ENCODE data around the gene LRP11.

- peak; percentile 65 for TF ChIP-seq CTCF (IDR thresholded peaks at IDR 0.05)
- no peak for TF ChIP-seq EZH2phosphoT487 (IDR thresholded peaks at IDR 0.05)
Observed at GRCh38 chr6:149864578-149865535, 698 bp upstream of the LRP11 start.

All from neural progenitor cell (in vitro differentiated cells).